Measurements from ENCODE around the gene SDK2. TPM values are rescaled to one million over a fixed set of nuclear protein-coding genes. Genes with fewer than 3 reads are reported as not detected.

SDK2 gene
- total RNA-seq, 4 donors from 2014 or later, result 1.4 to 6.8 (median 3.3) TPM

DNA sequence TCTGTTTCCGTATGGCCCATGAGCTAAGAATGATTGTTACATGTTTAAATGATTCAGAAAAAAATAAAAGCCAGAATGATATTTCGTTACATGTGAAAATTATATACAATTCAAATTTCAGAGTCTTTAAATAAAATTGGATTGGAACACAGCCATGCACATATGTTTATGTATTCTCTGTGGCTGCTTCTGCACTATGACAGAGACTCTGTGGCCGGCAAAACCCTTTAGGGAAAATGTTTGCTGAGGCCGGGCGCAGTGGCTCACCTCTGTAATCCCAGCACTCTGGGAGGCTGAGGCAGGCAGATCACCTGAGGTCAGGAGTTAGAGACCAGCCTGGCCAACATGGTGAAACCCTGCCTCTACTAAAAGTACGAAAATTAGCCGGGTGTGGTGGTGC, 316.6 kb downstream of the SDK2 start:
- 97% methylated on average over 7 of the region's 7 CpGs for WGBS
- no peak overlapping the region for H3K4me3 ChIP-seq
- peaks cover 23% of the 10 kb centered on the region for H3K4me1 ChIP-seq
- H3K27me3 ChIP-seq, result no peaks in the 10 kb centered on the region
- H3K36me3 ChIP-seq, result no peaks in the 10 kb centered on the region
- H3K27ac ChIP-seq, result no peak overlapping the region
- TF ChIP-seq, protein P1, sequence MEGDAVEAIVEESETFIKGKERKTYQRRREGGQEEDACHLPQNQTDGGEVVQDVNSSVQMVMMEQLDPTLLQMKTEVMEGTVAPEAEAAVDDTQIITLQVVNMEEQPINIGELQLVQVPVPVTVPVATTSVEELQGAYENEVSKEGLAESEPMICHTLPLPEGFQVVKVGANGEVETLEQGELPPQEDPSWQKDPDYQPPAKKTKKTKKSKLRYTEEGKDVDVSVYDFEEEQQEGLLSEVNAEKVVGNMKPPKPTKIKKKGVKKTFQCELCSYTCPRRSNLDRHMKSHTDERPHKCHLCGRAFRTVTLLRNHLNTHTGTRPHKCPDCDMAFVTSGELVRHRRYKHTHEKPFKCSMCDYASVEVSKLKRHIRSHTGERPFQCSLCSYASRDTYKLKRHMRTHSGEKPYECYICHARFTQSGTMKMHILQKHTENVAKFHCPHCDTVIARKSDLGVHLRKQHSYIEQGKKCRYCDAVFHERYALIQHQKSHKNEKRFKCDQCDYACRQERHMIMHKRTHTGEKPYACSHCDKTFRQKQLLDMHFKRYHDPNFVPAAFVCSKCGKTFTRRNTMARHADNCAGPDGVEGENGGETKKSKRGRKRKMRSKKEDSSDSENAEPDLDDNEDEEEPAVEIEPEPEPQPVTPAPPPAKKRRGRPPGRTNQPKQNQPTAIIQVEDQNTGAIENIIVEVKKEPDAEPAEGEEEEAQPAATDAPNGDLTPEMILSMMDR (IDR thresholded peaks at IDR 0.05), result no peak
- TF ChIP-seq POLR2AphosphoS5 (IDR thresholded peaks at IDR 0.05) (no peak), POLR2A (IDR thresholded peaks at IDR 0.05) (no peak), EP300 (IDR thresholded peaks at IDR 0.05) (no peak)
- no peaks in the 10 kb centered on the region for H3K9me3 ChIP-seq
- no peak for DNase-seq (ENCODE audit: low spot score in 2 of 2)

DNA sequence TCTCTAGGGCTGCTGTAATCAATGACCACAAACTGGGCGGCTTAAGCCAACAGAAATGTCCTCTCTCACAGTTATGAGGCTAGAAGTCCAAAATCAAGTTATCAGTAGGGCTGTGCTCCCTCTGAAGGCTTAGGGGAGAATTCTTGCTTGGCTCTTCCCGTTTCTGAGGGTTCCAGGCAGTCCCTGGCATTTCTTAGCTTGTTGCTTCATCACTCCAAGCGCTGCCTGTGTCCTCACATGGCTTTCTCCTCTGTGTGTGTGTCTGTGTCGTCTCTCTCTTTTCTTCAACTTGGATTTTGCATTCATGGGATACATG, 318.8 kb downstream of the SDK2 start:
- H3K4me3 ChIP-seq, result no peak overlapping the region
- WGBS, result 43% methylated on average over 4 of the region's 4 CpGs
- no peaks in the 10 kb centered on the region for H3K36me3 ChIP-seq
- no peaks in the 10 kb centered on the region for H3K9me3 ChIP-seq
- H3K4me1 ChIP-seq, result peaks cover 23% of the 10 kb centered on the region
- no peak overlapping the region for H3K27ac ChIP-seq
- no peaks in the 10 kb centered on the region for H3K27me3 ChIP-seq
- peak in 1 of 2 donors; percentile 79 for DNase-seq (ENCODE audit: low spot score in 2 of 2)
- no peak for TF ChIP-seq POLR2A (IDR thresholded peaks at IDR 0.05)
- TF ChIP-seq, protein P1 (IDR thresholded peaks at IDR 0.05), result peak in 1 of 2 donors; percentile 13
- TF ChIP-seq POLR2AphosphoS5 (IDR thresholded peaks at IDR 0.05), result peak in 1 of 3 donors; percentile 48

DNA sequence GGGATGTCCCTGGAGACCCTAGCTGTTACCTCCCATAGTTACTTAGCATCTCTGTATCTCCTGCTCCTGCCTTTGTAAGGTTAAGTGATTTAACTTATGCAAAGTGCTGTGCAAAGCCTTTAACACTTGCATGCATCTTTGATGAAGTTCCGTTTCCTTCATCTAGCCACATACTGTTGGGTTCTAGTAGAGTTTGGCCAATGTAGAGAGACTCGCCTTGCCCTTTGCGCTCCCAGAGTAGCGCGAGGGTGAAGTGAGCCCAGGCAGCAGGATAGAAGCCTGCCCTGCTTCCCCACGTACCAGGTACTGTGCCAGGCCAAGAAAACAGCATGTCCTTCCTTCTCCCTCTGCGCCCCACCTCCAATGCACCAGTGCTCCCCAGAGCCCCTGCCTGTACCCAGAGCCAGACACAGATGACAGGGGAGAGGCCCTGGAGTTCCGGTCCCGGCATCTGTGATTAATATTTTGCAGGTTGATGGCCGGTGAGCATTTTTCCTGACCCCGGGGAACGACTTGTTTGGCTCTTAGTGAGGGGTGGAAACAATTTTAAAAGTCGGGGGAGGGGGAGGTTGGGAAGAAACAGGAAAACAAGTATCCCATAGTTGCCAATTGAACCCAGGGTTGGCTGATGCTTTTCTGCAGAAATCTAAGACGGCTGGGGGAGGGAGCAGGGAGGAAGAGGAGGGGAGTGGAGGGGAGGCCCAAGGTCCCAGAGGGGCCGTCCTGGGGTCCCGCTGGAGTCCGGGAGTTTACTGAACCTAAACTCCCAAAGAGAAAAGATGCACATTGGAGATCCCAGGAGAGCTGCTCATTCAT, 319.3 kb downstream of the SDK2 start:
- TF ChIP-seq POLR2AphosphoS5 (IDR thresholded peaks at IDR 0.05), result no peak
- TF ChIP-seq POLR2A (IDR thresholded peaks at IDR 0.05), result no peak
- TF ChIP-seq, protein P1 (IDR thresholded peaks at IDR 0.05), result no peak
- no peak for TF ChIP-seq EP300 (IDR thresholded peaks at IDR 0.05)
- 67% methylated on average over 17 of the region's 17 CpGs for whole genome bisulfite sequencing
- no peak overlapping the region for H3K4me3 ChIP-seq
- H3K27me3 ChIP-seq, result no peaks in the 10 kb centered on the region
- no peaks in the 10 kb centered on the region for H3K9me3 ChIP-seq
- peak overlapping the region; percentile 59 for H3K27ac ChIP-seq
- peaks cover 23% of the 10 kb centered on the region for H3K4me1 ChIP-seq
- no peaks in the 10 kb centered on the region for H3K36me3 ChIP-seq
- peak in 1 of 2 donors; percentile 73 for DNase-seq (ENCODE audit: low spot score in 2 of 2)

DNA sequence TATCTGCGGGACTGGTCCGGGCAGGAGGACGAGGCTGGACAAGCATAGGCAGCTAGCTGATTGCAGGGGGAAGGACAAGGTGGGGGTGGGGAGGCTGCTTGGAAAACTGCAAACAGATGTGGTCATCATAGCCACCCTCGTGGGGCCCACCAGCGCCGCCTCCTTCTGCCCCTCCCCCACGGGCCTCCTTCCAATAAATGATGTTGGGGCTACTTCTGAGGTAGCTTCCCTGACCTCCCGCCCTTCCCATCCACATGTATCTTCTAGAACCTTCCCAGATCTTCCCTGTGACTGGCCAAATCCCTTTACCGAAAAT, 320.1 kb downstream of the SDK2 start:
- Histone ChIP-seq H3K4me3 (no peak overlapping the region), H3K36me3 (no peaks in the 10 kb centered on the region), H3K27ac (peak overlapping the region; percentile 59), H3K27me3 (no peaks in the 10 kb centered on the region), H3K4me1 (peaks cover 23% of the 10 kb centered on the region), H3K9me3 (no peaks in the 10 kb centered on the region)
- TF ChIP-seq POLR2A (IDR thresholded peaks at IDR 0.05) (no peak), POLR2AphosphoS5 (IDR thresholded peaks at IDR 0.05) (no peak), EP300 (IDR thresholded peaks at IDR 0.05) (no peak)
- TF ChIP-seq, protein P1 (IDR thresholded peaks at IDR 0.05), result no peak
- WGBS, result 65% methylated on average over 2 of the region's 9 CpGs
- DNase-seq (ENCODE audit: low spot score in 2 of 2), result peak; percentile 83 to 90

DNA sequence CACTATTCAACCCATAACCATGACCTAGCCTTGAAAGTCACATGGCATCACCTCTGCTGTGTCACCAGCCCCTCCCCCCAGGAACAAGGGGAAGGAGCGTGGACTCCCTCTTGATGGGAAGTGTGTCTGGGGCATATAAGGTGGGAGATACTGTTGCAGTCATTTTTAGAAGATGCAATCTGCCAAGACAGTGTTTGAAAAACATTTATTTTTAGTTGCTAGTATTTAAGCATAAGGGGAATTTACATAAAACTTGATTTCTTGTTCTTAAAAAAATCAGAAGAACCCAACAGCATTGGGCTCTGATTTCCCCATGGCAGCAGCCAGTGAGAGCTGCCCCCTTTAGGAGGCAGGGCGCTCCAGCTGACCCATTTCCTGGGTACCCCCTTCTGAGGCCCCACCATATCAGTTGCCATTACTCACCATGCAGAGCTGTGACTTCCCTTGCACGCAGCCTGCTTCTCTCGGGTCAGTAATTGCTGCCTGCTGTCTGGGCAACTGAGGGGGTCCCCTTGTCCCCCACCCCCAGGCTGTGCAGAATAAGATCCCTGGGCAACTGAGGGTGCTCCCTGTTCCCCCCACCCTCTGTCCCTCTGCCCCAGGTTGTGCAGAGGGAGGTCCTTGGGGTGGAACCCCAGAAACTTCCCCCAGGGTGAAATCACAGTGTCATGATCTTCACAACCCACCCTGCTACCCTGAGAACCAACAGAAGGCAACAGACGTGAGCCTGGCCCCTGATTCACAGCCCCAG, 320.7 kb downstream of the SDK2 start:
- 47% methylated on average over 4 of the region's 5 CpGs for WGBS
- Histone ChIP-seq H3K36me3 (no peaks in the 10 kb centered on the region), H3K27me3 (no peaks in the 10 kb centered on the region), H3K4me3 (no peak overlapping the region), H3K27ac (peak overlapping the region; percentile 59), H3K4me1 (peaks cover 23% of the 10 kb centered on the region), H3K9me3 (no peaks in the 10 kb centered on the region)
- TF ChIP-seq POLR2A (IDR thresholded peaks at IDR 0.05) (peak in 1 of 2 donors; percentile 27), POLR2AphosphoS5 (IDR thresholded peaks at IDR 0.05) (no peak)
- peak in 1 of 2 donors; percentile 64 for DNase-seq (ENCODE audit: low spot score in 2 of 2)
